H1 (cell line): ENCODE results near the gene FBXO8. TPM values are rescaled to one million over a fixed set of nuclear protein-coding genes. Genes with fewer than 3 reads are reported as not detected.
A peak's percentile ranks its signal among the peaks of the same experiment; 100 is the strongest.

Experiments used
- EP300 ChIP-seq, 2 experiments: IDR thresholded peaks; 1 replicate in 1 of 2; 2 replicates in 1 of 2; pipeline ENCODE4 v1.6.1; 2011 to 2012; ENCODE audit warnings: low read depth in 2 of 2, low read length in 2 of 2, mild to moderate bottlenecking in 2 of 2, borderline replicate concordance in 1 of 2, inconsistent platforms in 1 of 2, moderate library complexity in 1 of 2
- EZH2 ChIP-seq: fragments of 200-600 bp; sonication (generic); IDR thresholded peaks from 2 replicates; pipeline ENCODE4 v1.7.1; 2012; ENCODE audit warnings: low read depth, mild to moderate bottlenecking, moderate library complexity, low read length, inconsistent platforms; ENCODE audit not compliant: severe bottlenecking
- SP2 ChIP-seq: IDR thresholded peaks from 2 replicates; pipeline ENCODE4 v1.6.1; 2012; ENCODE audit warnings: mild to moderate bottlenecking, low read length, inconsistent platforms
- polyA plus RNA-seq, 7 experiments: library from polyadenylated mRNA; depleted of rRNA in 3 of 7; stranded (reverse) in 5 of 7; unstranded in 2 of 7; fragments of >200 nt in 5 of 7; fragments of 200-250 nt in 2 of 7; gene quantifications; 1 replicate in 5 of 7; 2 replicates in 1 of 7; 4 replicates in 1 of 7; pipeline versions ENCODE4 v1.2.1 to v1.2.3, GENCODE V29; 2011 to 2013; ENCODE audit warnings: missing spikeins in 2 of 7, mixed read lengths in 2 of 7
- total RNA-seq: library from RNA; stranded (reverse); fragmentation: NEBNext Ultra II Directional; extraction: Animal tissue kit (Norgen Biotek cat#: 25700); gene quantifications from 2 replicates; pipeline ENCODE4 v1.2.1, GENCODE V29; 2021
- TF ChIP-seq, protein P1 (sequence below): fragments of 300-600 bp; sonication (generic); IDR thresholded peaks from 2 replicates; pipeline ENCODE4 v1.7.1; 2012; ENCODE audit warnings: low read length, moderate library complexity, mild to moderate bottlenecking, inconsistent platforms; ENCODE audit not compliant: insufficient replicate concordance

The FBXO8 gene
- total and polyA plus RNA-seq, 2 of the 8 experiments (the other 6 are each of a cell fraction or from before 2014, with no cell fraction given) = 5.1 to 7.5 TPM

GRCh38 chr4:174218127-174218790, 65.2 kb downstream of the FBXO8 start (continued):
- TF ChIP-seq EZH2 (peak; percentile 81), SP2 (no peak), EP300 (IDR thresholded peaks at IDR 0.05; ENCODE audit: borderline replicate concordance in 1 of 2, low read depth in 2 of 2, low read length in 2 of 2) (no peak)
- TF ChIP-seq, protein P1, sequence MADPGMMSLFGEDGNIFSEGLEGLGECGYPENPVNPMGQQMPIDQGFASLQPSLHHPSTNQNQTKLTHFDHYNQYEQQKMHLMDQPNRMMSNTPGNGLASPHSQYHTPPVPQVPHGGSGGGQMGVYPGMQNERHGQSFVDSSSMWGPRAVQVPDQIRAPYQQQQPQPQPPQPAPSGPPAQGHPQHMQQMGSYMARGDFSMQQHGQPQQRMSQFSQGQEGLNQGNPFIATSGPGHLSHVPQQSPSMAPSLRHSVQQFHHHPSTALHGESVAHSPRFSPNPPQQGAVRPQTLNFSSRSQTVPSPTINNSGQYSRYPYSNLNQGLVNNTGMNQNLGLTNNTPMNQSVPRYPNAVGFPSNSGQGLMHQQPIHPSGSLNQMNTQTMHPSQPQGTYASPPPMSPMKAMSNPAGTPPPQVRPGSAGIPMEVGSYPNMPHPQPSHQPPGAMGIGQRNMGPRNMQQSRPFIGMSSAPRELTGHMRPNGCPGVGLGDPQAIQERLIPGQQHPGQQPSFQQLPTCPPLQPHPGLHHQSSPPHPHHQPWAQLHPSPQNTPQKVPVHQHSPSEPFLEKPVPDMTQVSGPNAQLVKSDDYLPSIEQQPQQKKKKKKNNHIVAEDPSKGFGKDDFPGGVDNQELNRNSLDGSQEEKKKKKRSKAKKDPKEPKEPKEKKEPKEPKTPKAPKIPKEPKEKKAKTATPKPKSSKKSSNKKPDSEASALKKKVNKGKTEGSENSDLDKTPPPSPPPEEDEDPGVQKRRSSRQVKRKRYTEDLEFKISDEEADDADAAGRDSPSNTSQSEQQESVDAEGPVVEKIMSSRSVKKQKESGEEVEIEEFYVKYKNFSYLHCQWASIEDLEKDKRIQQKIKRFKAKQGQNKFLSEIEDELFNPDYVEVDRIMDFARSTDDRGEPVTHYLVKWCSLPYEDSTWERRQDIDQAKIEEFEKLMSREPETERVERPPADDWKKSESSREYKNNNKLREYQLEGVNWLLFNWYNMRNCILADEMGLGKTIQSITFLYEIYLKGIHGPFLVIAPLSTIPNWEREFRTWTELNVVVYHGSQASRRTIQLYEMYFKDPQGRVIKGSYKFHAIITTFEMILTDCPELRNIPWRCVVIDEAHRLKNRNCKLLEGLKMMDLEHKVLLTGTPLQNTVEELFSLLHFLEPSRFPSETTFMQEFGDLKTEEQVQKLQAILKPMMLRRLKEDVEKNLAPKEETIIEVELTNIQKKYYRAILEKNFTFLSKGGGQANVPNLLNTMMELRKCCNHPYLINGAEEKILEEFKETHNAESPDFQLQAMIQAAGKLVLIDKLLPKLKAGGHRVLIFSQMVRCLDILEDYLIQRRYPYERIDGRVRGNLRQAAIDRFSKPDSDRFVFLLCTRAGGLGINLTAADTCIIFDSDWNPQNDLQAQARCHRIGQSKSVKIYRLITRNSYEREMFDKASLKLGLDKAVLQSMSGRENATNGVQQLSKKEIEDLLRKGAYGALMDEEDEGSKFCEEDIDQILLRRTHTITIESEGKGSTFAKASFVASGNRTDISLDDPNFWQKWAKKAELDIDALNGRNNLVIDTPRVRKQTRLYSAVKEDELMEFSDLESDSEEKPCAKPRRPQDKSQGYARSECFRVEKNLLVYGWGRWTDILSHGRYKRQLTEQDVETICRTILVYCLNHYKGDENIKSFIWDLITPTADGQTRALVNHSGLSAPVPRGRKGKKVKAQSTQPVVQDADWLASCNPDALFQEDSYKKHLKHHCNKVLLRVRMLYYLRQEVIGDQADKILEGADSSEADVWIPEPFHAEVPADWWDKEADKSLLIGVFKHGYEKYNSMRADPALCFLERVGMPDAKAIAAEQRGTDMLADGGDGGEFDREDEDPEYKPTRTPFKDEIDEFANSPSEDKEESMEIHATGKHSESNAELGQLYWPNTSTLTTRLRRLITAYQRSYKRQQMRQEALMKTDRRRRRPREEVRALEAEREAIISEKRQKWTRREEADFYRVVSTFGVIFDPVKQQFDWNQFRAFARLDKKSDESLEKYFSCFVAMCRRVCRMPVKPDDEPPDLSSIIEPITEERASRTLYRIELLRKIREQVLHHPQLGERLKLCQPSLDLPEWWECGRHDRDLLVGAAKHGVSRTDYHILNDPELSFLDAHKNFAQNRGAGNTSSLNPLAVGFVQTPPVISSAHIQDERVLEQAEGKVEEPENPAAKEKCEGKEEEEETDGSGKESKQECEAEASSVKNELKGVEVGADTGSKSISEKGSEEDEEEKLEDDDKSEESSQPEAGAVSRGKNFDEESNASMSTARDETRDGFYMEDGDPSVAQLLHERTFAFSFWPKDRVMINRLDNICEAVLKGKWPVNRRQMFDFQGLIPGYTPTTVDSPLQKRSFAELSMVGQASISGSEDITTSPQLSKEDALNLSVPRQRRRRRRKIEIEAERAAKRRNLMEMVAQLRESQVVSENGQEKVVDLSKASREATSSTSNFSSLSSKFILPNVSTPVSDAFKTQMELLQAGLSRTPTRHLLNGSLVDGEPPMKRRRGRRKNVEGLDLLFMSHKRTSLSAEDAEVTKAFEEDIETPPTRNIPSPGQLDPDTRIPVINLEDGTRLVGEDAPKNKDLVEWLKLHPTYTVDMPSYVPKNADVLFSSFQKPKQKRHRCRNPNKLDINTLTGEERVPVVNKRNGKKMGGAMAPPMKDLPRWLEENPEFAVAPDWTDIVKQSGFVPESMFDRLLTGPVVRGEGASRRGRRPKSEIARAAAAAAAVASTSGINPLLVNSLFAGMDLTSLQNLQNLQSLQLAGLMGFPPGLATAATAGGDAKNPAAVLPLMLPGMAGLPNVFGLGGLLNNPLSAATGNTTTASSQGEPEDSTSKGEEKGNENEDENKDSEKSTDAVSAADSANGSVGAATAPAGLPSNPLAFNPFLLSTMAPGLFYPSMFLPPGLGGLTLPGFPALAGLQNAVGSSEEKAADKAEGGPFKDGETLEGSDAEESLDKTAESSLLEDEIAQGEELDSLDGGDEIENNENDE = no peak
